GM10266 (cell line): ENCODE data around the gene SVIL.

Experiments used
- DNase-seq: peaks from one replicate; pipeline ENCODE4 v3.0.0; 2012; ENCODE audit errors: extremely low spot score
- TF ChIP-seq, protein P1 (sequence below): IDR thresholded peaks from 2 replicates; pipeline ENCODE4 v1.5.1; 2012; ENCODE audit warnings: mild to moderate bottlenecking, low read depth; ENCODE audit not compliant: control insufficient read depth, insufficient read depth; ENCODE audit errors: missing control alignments

Gene SVIL

DNA sequence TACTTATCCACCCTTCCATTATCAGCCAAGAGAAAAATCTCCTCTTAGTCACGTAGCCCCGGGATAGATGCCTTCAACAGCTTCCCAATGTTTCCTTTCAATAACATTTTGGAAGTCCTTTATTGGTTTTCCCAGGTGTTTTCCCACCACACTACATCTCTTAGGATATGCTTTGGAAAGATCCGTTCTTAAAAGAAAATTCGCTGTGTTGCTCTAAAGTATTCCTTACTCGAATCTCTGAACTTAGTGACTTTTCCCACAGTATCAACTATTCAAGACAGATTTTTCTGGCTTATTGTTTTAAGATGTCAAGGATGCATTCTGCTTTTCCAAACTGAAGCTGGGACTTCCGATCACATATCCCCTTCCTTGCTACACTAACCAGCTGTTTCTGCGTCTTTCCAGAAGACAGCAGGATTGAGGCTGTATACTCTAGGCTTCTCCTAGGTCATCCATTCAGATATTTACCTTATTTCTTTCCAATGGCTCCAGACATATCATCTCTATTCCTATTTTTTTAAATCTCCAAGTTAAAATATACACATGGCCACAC lies 36.5 kb upstream of the SVIL start:
- TF ChIP-seq, protein P1, sequence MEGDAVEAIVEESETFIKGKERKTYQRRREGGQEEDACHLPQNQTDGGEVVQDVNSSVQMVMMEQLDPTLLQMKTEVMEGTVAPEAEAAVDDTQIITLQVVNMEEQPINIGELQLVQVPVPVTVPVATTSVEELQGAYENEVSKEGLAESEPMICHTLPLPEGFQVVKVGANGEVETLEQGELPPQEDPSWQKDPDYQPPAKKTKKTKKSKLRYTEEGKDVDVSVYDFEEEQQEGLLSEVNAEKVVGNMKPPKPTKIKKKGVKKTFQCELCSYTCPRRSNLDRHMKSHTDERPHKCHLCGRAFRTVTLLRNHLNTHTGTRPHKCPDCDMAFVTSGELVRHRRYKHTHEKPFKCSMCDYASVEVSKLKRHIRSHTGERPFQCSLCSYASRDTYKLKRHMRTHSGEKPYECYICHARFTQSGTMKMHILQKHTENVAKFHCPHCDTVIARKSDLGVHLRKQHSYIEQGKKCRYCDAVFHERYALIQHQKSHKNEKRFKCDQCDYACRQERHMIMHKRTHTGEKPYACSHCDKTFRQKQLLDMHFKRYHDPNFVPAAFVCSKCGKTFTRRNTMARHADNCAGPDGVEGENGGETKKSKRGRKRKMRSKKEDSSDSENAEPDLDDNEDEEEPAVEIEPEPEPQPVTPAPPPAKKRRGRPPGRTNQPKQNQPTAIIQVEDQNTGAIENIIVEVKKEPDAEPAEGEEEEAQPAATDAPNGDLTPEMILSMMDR = no peak
- no peak for DNase-seq

DNA sequence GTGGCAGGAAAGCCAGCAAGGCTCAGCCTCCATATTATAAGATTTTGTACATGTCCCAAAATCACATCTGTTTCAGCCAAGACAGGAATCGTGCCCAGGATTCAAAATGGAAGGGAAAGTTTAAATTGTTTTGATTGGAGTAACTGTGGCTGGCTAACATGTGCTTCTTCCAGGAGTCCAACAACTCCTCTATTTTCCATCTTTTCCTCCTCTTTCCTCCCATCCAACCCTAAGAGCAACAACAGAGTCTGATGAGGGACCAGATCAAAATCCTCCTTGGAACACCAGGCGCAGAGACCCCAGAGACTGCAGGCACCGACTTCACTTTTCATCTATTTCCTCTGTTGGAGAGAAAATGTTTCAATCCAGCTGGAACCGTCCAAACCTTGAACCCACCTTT lies 36.0 kb upstream of the SVIL start:
- DNase-seq = no peak
- TF ChIP-seq, protein P1 = no peak

DNA sequence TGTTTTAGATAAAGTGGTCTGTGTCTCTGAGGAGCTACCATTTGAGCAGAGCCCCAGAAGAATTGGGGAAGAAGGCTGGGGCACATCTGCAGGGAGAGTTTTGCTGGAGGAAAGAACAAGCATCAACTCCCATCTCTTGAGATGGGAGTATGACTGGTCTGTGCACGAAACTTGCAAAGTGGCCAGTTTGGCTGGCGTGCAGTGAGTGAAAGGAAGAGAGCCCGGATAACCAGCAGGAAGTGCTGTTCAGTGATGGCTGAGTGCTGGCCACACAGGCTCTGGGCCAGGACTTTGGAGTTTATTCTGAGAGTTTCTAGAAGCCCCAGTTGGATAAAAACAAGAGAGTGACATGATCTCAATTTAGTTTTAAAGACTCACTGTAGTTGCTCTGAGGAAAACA lies 34.4 kb upstream of the SVIL start:
- TF ChIP-seq, protein P1 = no peak
- DNase-seq = no peak

DNA sequence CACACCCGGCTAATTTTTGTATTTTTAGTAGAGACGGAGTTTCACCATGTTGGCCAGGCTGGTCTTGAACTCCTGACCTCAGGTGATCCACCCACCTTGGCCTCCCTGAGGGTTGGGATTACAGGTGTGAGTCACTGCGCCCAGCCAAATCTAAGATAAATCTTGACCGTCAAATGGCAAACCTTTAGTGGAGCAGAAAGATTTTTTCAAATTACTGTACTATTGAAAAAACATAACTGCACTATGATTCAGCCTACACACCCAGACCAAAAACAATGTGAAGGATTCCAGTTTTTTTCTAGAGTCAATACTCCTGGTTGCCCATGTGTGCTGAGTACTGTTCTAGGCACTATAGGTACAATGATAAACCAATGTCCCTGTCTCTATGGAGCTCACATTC lies 33.9 kb upstream of the SVIL start:
- DNase-seq = no peak
- TF ChIP-seq, protein P1 = no peak

DNA sequence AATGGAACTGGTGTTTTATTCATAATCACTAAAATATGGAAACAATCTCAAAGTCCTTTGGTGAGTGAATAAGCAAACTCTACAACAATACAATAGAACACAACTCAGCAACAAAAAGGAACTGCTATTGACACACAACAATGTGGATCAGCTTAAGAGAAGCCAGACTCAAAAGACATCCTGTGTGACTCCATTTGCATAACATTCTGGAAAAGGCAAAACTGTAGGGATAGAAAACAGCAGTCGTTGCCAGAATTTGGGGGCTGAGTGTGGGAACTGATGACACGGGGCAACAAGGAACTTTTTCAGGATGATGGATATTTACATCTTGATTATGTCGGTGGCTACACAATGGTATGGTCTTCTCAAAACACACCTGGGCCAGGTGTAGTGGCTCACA lies 32.4 kb upstream of the SVIL start:
- no peak for DNase-seq
- TF ChIP-seq, protein P1 = no peak

- TF ChIP-seq, protein P1 = no peak
- DNase-seq = no peak
These were observed 31.4 kb upstream of the SVIL start for GRCh38 chr10:29666201-29666600.

DNA sequence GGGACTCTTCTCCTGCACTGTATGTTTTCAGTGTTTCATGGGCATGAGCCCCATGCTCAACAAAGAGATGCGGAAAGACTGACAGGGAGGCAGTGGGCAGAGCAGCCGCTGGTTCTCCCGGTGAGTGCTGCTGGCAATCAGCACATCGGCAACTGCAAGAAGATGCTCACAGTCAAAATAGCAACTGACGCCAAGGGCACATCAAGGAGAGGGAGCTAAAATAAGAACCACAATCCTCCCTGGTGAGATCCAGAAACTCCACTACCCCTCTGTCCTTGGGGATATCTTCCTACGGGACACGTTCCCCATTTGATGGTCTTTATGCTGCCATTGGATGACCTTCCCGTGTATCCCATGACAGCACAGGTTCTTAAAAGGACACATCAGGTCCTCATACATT lies 28.9 kb upstream of the SVIL start:
- no peak for DNase-seq

More for the DNA sequence above, 28.9 kb upstream of the SVIL start:
- TF ChIP-seq, protein P1 = no peak
